HepG2 (cell line): Measurements from ENCODE around the gene ZNF230. TPM values are rescaled to one million over a fixed set of nuclear protein-coding genes. Genes with fewer than 3 reads are reported as not detected.

ENCODE experiments used
- ATF1 ChIP-seq: IDR thresholded peaks from 2 replicates; pipeline ENCODE4 v1.6.1; 2016; ENCODE audit warnings: mild to moderate bottlenecking, control low read depth
- CSRNP1 ChIP-seq: sonication (generic); formaldehyde crosslinking; IDR thresholded peaks from 2 replicates; pipeline ENCODE4 v1.8.1; 2023; ENCODE audit warnings: mild to moderate bottlenecking, missing genetic modification reagents
- E2F2 ChIP-seq: sonication (generic); formaldehyde crosslinking; IDR thresholded peaks from 2 replicates; pipeline ENCODE4 v1.4.0; 2020; ENCODE audit warnings: missing genetic modification reagents, borderline replicate concordance
- GATAD1 ChIP-seq: IDR thresholded peaks from 2 replicates; pipeline ENCODE4 v1.6.1; 2016; ENCODE audit warnings: missing genetic modification reagents, missing compliant biosample characterization
- HDAC2 ChIP-seq: sonication (generic); formaldehyde crosslinking; IDR thresholded peaks from 2 replicates; pipeline ENCODE4 v1.4.0; 2020; ENCODE audit warnings: missing genetic modification reagents
- HDAC6 ChIP-seq: fragments of 200-600 bp; sonication (generic); IDR thresholded peaks from 2 replicates; pipeline ENCODE4 v1.7.0; 2017; ENCODE audit warnings: mild to moderate bottlenecking, antibody characterized with exemption, low read length, low read depth
- HIC2 ChIP-seq: sonication (generic); formaldehyde crosslinking; IDR thresholded peaks from 2 replicates; pipeline ENCODE4 v1.9.0; 2022; ENCODE audit warnings: low read depth, missing genetic modification reagents
- ISL2 ChIP-seq: sonication (generic); formaldehyde crosslinking; IDR thresholded peaks from 2 replicates; pipeline ENCODE4 v1.5.0; 2020; ENCODE audit warnings: missing genetic modification reagents
- KDM5A ChIP-seq: fragments of 200-600 bp; sonication (generic); IDR thresholded peaks from 2 replicates; pipeline ENCODE4 v1.7.0; 2018; ENCODE audit warnings: antibody characterized with exemption, mild to moderate bottlenecking, low read length, borderline replicate concordance
- KLF15 ChIP-seq: sonication (generic); formaldehyde crosslinking; IDR thresholded peaks from 2 replicates; pipeline ENCODE4 v1.8.1; 2023; ENCODE audit warnings: borderline replicate concordance, mild to moderate bottlenecking, inconsistent platforms, missing genetic modification reagents, mixed read lengths
- NAIF1 ChIP-seq: sonication (generic); formaldehyde crosslinking; IDR thresholded peaks from 2 replicates; pipeline ENCODE4 v1.5.0; 2020; ENCODE audit warnings: mild to moderate bottlenecking, missing genetic modification reagents, borderline replicate concordance
- SOX6 ChIP-seq, 2 experiments: fragments of 450-650 bp in 1 of 2; sonication (generic) in 1 of 2; formaldehyde crosslinking in 1 of 2; IDR thresholded peaks; 2 replicates each; pipeline versions ENCODE4 v1.4.0 to v1.6.1; 2017 to 2020; ENCODE audit warnings: antibody characterized with exemption in 1 of 2, mild to moderate bottlenecking in 1 of 2, missing genetic modification reagents in 1 of 2
- SRSF9 ChIP-seq: fragments of 200-400 bp; formaldehyde crosslinking; IDR thresholded peaks from 2 replicates; pipeline ENCODE4 v1.6.1; 2018; ENCODE audit warnings: borderline replicate concordance, mild to moderate bottlenecking, low read depth, low read length; ENCODE audit not compliant: insufficient read depth, poor library complexity, severe bottlenecking
- ZMAT3 ChIP-seq: sonication (generic); formaldehyde crosslinking; conservative IDR thresholded peaks from 2 replicates; pipeline ENCODE4 v1.7.0; 2021; ENCODE audit warnings: missing genetic modification reagents
- ZNF121 ChIP-seq: sonication (generic); formaldehyde crosslinking; IDR thresholded peaks from 2 replicates; pipeline ENCODE4 v1.5.0; 2020; ENCODE audit warnings: mild to moderate bottlenecking, missing genetic modification reagents
- ZNF274 ChIP-seq: sonication (generic); formaldehyde crosslinking; IDR thresholded peaks from 2 replicates; pipeline ENCODE4 v1.5.1; 2020; ENCODE audit warnings: mild to moderate bottlenecking, missing genetic modification reagents
- ZNF543 ChIP-seq: sonication (generic); formaldehyde crosslinking; IDR thresholded peaks from 2 replicates; pipeline ENCODE4 v1.4.0; 2020; ENCODE audit warnings: mild to moderate bottlenecking, missing genetic modification reagents
- polyA plus RNA-seq, 8 experiments: library from polyadenylated mRNA; depleted of rRNA in 3 of 8; stranded (reverse) in 7 of 8; unstranded in 1 of 8; fragments of >200 nt; fragmentation: Illumina TruSeq in 4 of 8; extraction: Trizol in 4 of 8; gene quantifications; 2 replicates each; pipeline versions ENCODE4 v1.2.1 to v1.2.3, GENCODE V29; 2011 to 2016; ENCODE audit warnings: low read depth in 4 of 8, missing spikeins in 1 of 8, mixed read lengths in 1 of 8; ENCODE audit not compliant: insufficient read depth in 1 of 8
- total RNA-seq, 5 experiments: library from RNA; depleted of rRNA; stranded (reverse); fragments of >200 nt; fragmentation: Illumina TruSeq; extraction: Trizol; gene quantifications; 2 replicates each; pipeline ENCODE4 v1.2.3, GENCODE V29; 2016; ENCODE audit warnings: low read depth in 1 of 5
- TF ChIP-seq, protein P1 (sequence below): sonication (generic); formaldehyde crosslinking; IDR thresholded peaks from 2 replicates; pipeline ENCODE4 v1.4.0; 2020; ENCODE audit warnings: mild to moderate bottlenecking, missing genetic modification reagents
- TF ChIP-seq, protein P2 (sequence below): sonication (generic); formaldehyde crosslinking; IDR thresholded peaks from 2 replicates; pipeline ENCODE4 v1.8.1; 2023; ENCODE audit warnings: mild to moderate bottlenecking, missing genetic modification reagents

The ZNF230 gene
- total and polyA plus RNA-seq, 2 of the 13 experiments (the other 11 are each of a cell fraction or from before 2014, with no cell fraction given), result 2.4 to 5.5 TPM

DNA sequence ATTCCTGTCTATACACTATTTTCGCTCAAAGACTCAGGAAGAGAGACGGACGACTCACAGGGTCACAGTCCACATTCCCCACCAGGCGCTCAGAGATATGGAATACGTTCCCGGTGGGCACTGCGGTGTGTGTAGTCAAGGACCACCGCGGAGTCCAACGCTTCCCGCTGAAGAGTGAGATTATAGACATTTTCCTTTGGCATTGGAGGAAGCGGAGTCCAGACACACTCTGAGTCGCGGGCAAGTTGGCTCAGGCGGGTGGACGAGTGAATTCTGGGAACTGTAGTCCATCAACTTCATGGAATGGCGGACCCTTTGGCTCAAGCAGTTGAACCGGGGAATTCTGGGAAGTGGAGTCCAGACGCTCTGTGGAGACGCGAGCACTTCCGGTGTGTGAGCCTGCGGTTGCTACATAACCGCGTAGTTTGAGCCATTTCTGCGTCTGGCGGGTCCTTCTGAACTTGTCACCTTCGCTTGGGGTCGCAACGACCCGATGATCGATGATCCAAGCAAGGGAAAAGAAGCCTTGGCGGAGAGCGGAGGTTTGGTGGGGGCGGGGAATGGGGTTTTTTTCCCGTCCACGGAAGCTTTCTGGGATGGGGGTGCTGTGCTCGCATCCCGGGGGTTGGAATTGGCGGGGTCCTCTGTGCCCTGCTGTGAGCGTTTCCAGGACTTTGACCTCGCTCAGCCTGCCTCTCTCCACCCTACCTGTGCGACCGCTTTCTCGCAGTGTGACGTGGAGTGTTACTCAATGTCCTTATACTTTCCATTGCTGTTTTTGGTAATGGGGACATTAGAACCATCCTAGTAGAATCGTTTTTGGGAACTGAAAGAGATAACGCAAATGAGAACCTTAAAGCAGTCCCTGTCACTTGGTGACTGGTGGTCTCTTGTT lies at the start of gene ZNF230 (continued):
- no peak for TF ChIP-seq HDAC6
- 0 out of 2 replicates have a peak, but pooled peaks have one; percentile 44 for TF ChIP-seq ZMAT3 (CRISPR knock-in tag)
- peak; percentile 79; the same call in 1 of the 2 replicates for TF ChIP-seq ZNF543
- TF ChIP-seq NAIF1 (CRISPR knock-in tag), result 0 out of 2 replicates have a peak, but pooled peaks have one; percentile 55
- TF ChIP-seq ISL2 (CRISPR knock-in tag), result peak; percentile 35; the same call in 1 of the 2 replicates
- TF ChIP-seq KDM5A, result peak; percentile 54; the same call in 1 of the 2 replicates
- TF ChIP-seq, protein P1, sequence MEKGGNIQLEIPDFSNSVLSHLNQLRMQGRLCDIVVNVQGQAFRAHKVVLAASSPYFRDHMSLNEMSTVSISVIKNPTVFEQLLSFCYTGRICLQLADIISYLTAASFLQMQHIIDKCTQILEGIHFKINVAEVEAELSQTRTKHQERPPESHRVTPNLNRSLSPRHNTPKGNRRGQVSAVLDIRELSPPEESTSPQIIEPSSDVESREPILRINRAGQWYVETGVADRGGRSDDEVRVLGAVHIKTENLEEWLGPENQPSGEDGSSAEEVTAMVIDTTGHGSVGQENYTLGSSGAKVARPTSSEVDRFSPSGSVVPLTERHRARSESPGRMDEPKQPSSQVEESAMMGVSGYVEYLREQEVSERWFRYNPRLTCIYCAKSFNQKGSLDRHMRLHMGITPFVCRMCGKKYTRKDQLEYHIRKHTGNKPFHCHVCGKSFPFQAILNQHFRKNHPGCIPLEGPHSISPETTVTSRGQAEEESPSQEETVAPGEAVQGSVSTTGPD (CRISPR knock-in tag), result no peak
- TF ChIP-seq HIC2 (CRISPR knock-in tag), result no peak
- no peak for TF ChIP-seq ZNF121 (CRISPR knock-in tag)
- no peak for TF ChIP-seq E2F2 (CRISPR knock-in tag)
- TF ChIP-seq SRSF9, result no peak
- TF ChIP-seq KLF15 (CRISPR knock-in tag), result no peak
- TF ChIP-seq SOX6 (IDR thresholded peaks at IDR 0.05), result no peak
- TF ChIP-seq SOX6 (CRISPR knock-in tag; IDR thresholded peaks at IDR 0.05), result peak; percentile 12; the same call in 1 of the 2 replicates
- TF ChIP-seq GATAD1 (CRISPR knock-in tag), result peak; percentile 85
- no peak for TF ChIP-seq CSRNP1 (CRISPR knock-in tag)
- 0 out of 2 replicates have a peak, but pooled peaks have one; percentile 26 for TF ChIP-seq ZNF274 (CRISPR knock-in tag)
- TF ChIP-seq, protein P2, sequence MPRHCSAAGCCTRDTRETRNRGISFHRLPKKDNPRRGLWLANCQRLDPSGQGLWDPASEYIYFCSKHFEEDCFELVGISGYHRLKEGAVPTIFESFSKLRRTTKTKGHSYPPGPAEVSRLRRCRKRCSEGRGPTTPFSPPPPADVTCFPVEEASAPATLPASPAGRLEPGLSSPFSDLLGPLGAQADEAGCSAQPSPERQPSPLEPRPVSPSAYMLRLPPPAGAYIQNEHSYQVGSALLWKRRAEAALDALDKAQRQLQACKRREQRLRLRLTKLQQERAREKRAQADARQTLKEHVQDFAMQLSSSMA (CRISPR knock-in tag), result 0 out of 2 replicates have a peak, but pooled peaks have one; percentile 58
- peak; percentile 65 for TF ChIP-seq HDAC2 (CRISPR knock-in tag)
- peak; percentile 81 for TF ChIP-seq ATF1 (CRISPR knock-in tag)
